ENCODE data around the gene MYOM3. TPM values are rescaled to one million over a fixed set of nuclear protein-coding genes. Genes with fewer than 3 reads are reported as not detected.

Gene MYOM3
- total and polyA plus RNA-seq, 2 of the 13 experiments (the other 11 are each of a cell fraction or from before 2014, with no cell fraction given) = 5.8 to 15.3 TPM

- TF ChIP-seq TFE3 (CRISPR knock-in tag; IDR thresholded peaks at IDR 0.05) (no peak), ZNF251 (CRISPR knock-in tag; IDR thresholded peaks at IDR 0.05) (no peak), ZNF230 (CRISPR knock-in tag; IDR thresholded peaks at IDR 0.05) (peak; percentile 78; the same call in 1 of the 2 replicates), ZBTB33 (CRISPR knock-in tag; IDR thresholded peaks at IDR 0.05) (no peak), PAXIP1 (CRISPR knock-in tag; conservative IDR thresholded peaks at IDR 0.05) (peak; percentile 43), CSRNP2 (CRISPR knock-in tag; conservative IDR thresholded peaks at IDR 0.05; ENCODE audit: low read depth) (no peak), SMAD3 (CRISPR knock-in tag; IDR thresholded peaks at IDR 0.05) (no peak), ZNF792 (CRISPR knock-in tag; IDR thresholded peaks at IDR 0.05) (no peak), KAT8 (CRISPR knock-in tag; IDR thresholded peaks at IDR 0.05) (no peak), CENPBD1 (CRISPR knock-in tag; IDR thresholded peaks at IDR 0.05; ENCODE audit: borderline replicate concordance, low read depth) (no peak), PHF20 (CRISPR knock-in tag; IDR thresholded peaks at IDR 0.05) (no peak; the same call in 1 of the 2 replicates), PRDM15 (CRISPR knock-in tag; IDR thresholded peaks at IDR 0.05) (no peak), ZBTB38 (CRISPR knock-in tag; IDR thresholded peaks at IDR 0.05) (0 out of 2 replicates have a peak, but pooled peaks have one; percentile 30), ATF3 (CRISPR knock-in tag; IDR thresholded peaks at IDR 0.05) (no peak), NPAS2 (CRISPR knock-in tag; IDR thresholded peaks at IDR 0.05; ENCODE audit: borderline replicate concordance) (no peak)
These were observed 89.2 kb downstream of the MYOM3 start (continued) for GRCh38 chr1:24022581-24023361.

Data from HepG2 (cell line).